Heart left ventricle (tissue), 16 donors: ENCODE results near the gene S100B. TPM values are rescaled to one million over a fixed set of nuclear protein-coding genes. Genes with fewer than 3 reads are reported as not detected.

Experiments used
- ATAC-seq, 4 donors: fragments of 200-7000 bp; cut with Tn5 transposase; one replicate each; pipeline ENCODE4 v1.9.1; 2020 to 2022; ENCODE audit warnings: moderate library complexity in 4 of 4, mild to moderate bottlenecking in 3 of 4, moderate number of reproducible peaks in 1 of 4
- DNase-seq, 5 donors: peaks; one replicate each; pipeline ENCODE4 v3.0.0-alpha.2; 2020
- H3K27ac ChIP-seq, 12 donors: fragments of 200-600 bp; sonication (generic) in 4 of 12; one replicate each; pipeline versions ENCODE4 v1.5.0 to v1.8.0; 2016 to 2022; ENCODE audit warnings: mild to moderate bottlenecking in 2 of 12
- H3K27me3 ChIP-seq, 9 donors: fragments of 200-600 bp; sonication (generic) in 2 of 9; one replicate each; pipeline versions ENCODE4 v1.5.1 to v1.8.0; 2016 to 2022; ENCODE audit warnings: mild to moderate bottlenecking in 3 of 9
- H3K36me3 ChIP-seq, 9 donors: fragments of 200-600 bp; sonication (generic) in 2 of 9; one replicate each; pipeline versions ENCODE4 v1.5.0 to v1.8.0; 2018 to 2022; ENCODE audit warnings: mild to moderate bottlenecking in 2 of 9
- H3K4me1 ChIP-seq, 12 donors: fragments of 200-600 bp; sonication (generic) in 4 of 12; one replicate each; pipeline versions ENCODE4 v1.5.0 to v1.8.0; 2016 to 2022; ENCODE audit warnings: mild to moderate bottlenecking in 3 of 12
- H3K4me3 ChIP-seq, 12 donors: fragments of 200-600 bp; sonication (generic) in 4 of 12; one replicate each; pipeline versions ENCODE4 v1.5.0 to v1.8.0; 2017 to 2022; ENCODE audit warnings: mild to moderate bottlenecking in 9 of 12, moderate library complexity in 4 of 12
- H3K9me3 ChIP-seq, 12 donors: fragments of 200-600 bp; sonication (generic) in 4 of 12; one replicate each; pipeline versions ENCODE4 v1.5.0 to v1.8.0; 2016 to 2022; ENCODE audit warnings: mild to moderate bottlenecking in 1 of 12
- CTCF ChIP-seq, 12 donors: fragments of 200-600 bp; sonication (generic) in 4 of 12; IDR thresholded peaks; one replicate each; pipeline versions ENCODE4 v1.5.0 to v1.8.0; 2018 to 2022; ENCODE audit warnings: antibody characterized with exemption in 12 of 12, mild to moderate bottlenecking in 5 of 12
- POLR2A ChIP-seq, 2 donors: fragments of 450-650 bp; IDR thresholded peaks; one replicate each; pipeline ENCODE4 v1.6.1; 2017; ENCODE audit warnings: antibody characterized with exemption in 2 of 2, mild to moderate bottlenecking in 2 of 2, moderate library complexity in 2 of 2
- WGBS, 4 donors: extraction: QIAGEN DNeasy Blood & Tissue Kit in 2 of 4; methylation state at CpG; one replicate each; pipeline versions ENCODE4 v1.1.5 to v1.1.7; 2013 to 2018; 5-methylcytosine and 5-hydroxymethylcytosine counted together
- intact Hi-C, 10 donors: fragments of 100-400 bp; cut with DNase I; formaldehyde crosslinking; loops; one replicate each; pipeline versions ENCODE4 v1.11.1 to v1.14.2; 2022
- long read RNA-seq, 3 donors: library from polyadenylated mRNA; unstranded; transcript quantifications; one replicate each; pipeline ENCODE4 v2.0.0, GENCODE V29; 2020 to 2021
- polyA plus RNA-seq, 2 donors: library from polyadenylated mRNA; stranded (reverse); fragments of 200-250 nt; gene quantifications; one replicate each; pipeline ENCODE4 v1.2.3, GENCODE V29; 2013
- total RNA-seq, 9 donors: library from RNA; depleted of rRNA in 2 of 9; stranded (reverse); fragments of >200 nt in 2 of 9; fragmentation: NEBNext Ultra II Directional in 3 of 9; extraction: Animal tissue kit (Norgen Biotek cat#: 25700) in 3 of 9; gene quantifications; one replicate each; pipeline versions ENCODE4 v1.1.0 to v1.2.4, GENCODE V29; 2016 to 2023
- donor health status: ischemic (EF 13 %, LVEDD 7.1; RV severe dilation, severe dysfunction).
- donor health status: healthy with polysubstance abuse.
- donor health status: DM: no; HTN: yes; CAD: no.
- donor health status: DM: no; HTN: no; CAD: no.
- donor health status: ischemic (EF 25% LVEDD 6.9; RV normal size, moderate dysfunction).
- donor health status: ischemic (EF 25% LVEDD 5.7; RV mildly dilated, moderate dysfunction).
- donor health status: healthy.
- donor health status: DM: yes; HTN: yes; CAD: no.
- donor health status: ischemic (EF 35%, LVEDD 5.7; RV mildly dilated, moderate dysfunction).
- donor health status: nonischemic (EF 11% LVEDD 7.7; RV severe dilation, severe dysfunction).
- donor health status: DM: yes; HTN: yes; CAD: no.
- donor health status: PGD.
- donor health status: ischemic (EF 29% LVEDD 5.4; RV normal size, mild dysfunction).
- donor health status: nonischemic (EF 23%, LVEDD 6.1; RV moderate dilation, normal function).

Gene S100B
- total RNA-seq (10 to 100 TPM in 2 of 9 donors, 1 to 10 TPM in 5, under 1 TPM in 2; 0.49 to 36.3 (median 3.3) TPM), polyA plus RNA-seq (1 to 10 TPM; 2.8 to 6.4 TPM)
- long read RNA-seq, donor 1, partial matches to known transcripts: 0 of 1 reads
- long read RNA-seq, donor 1, other reads (novel, unspliced or antisense): 0 of 1 reads
- long read RNA-seq, donor 2: 0 reads
- long read RNA-seq, donor 3, partial matches to known transcripts: 0 of 1 reads
- long read RNA-seq, donor 3, other reads (novel, unspliced or antisense): 0 of 1 reads

DNA sequence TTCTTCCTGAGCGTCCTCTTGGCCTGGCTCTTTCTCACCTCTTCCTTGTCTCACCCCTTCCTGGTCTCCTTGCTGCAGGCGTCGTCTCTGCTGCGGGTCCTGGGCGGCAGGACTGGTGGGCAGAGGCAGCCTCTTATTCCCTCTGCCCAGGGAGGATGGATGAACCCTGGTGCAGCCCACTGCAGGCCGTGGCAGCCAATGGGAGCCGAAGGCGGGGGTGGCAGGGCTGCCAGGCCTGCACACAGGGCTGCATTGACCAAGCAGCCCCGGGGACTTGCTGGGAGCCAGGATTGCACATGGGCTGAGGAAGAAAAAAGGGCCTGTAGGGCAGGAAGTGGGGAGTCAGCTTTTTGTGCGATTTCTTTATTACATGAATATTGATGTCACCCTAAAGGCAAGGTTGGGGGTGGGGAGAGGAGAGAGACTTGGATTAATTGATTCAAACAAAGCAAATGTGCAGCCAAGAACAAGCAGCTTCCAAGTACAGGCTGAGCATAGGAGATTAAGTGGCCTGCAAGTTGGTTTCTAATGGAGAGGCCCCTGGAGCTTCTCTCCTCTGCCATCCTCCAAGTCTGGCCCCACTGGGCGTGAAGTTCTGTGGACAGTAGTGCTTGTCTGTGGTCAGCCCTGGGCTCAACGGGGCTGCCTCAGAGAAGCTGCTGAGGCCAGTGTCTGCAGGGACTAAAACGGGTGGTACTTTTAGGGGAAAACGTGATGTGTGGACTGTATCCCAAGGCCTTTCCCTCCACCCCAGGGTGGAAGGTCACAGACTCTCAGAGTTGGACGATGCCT lies at the start of gene S100B:
Gene S100B (minus strand): TSS at position 108 of the 792 bp plus-strand sequence. CDS start 2,667 bp downstream, outside the sequence.
- WGBS, 4 donors: 76 to 81% (median 79%) methylated on average over 15 of the region's 15 CpGs
- no peaks in the 10 kb centered on the region for H3K36me3 ChIP-seq
- TF ChIP-seq CTCF (IDR thresholded peaks at IDR 0.05): no peak
- no peak for TF ChIP-seq POLR2A (IDR thresholded peaks at IDR 0.05)
- peaks cover 0 to 27% (median 0%) of the 10 kb centered on the region in 12 donors for H3K4me1 ChIP-seq
- no peaks in the 10 kb centered on the region for H3K9me3 ChIP-seq
- peak within 1 kb of the TSS in 2 of 12 donors; percentile 3 to 22 for H3K4me3 ChIP-seq
- H3K27me3 ChIP-seq: no peaks in the 10 kb centered on the region
- DNase-seq (no peak), ATAC-seq (peak in 2 of 4 donors; percentile 40 to 64)
- intact Hi-C loops: no loop called here
- H3K27ac ChIP-seq: peak within 1 kb of the TSS in 3 of 12 donors; percentile 13 to 83 (median 17)

DNA sequence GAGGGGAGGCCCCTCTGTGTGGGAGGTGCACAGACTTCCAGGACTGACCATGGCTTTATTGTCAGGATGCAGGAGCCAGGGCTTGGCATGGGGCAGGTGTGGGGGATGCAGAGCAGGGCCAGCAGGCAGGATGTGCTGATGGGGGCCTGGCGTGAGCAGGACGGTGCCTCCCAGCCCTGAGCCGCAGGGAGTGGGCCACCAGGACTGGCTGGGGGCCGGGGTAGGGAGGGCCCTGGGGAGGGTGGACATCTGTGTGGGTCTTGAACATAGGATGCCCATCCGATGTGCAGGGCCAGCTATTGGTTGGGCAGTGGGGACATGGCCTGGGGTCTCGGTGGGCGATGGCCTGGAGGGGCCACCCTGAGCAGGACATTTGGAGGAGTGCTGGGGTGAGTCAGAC lies 46.2 kb upstream of the S100B start:
- peaks cover 0 to 14% (median 0%) of the 10 kb centered on the region in 12 donors for H3K4me1 ChIP-seq
- 85 to 98% (median 95%) methylated on average over 7 of the region's 7 CpGs for WGBS, 4 donors
- TF ChIP-seq CTCF (IDR thresholded peaks at IDR 0.05) (no peak), POLR2A (IDR thresholded peaks at IDR 0.05) (no peak)
- peaks cover 0 to 21% (median 7%) of the 10 kb centered on the region in 12 donors for H3K9me3 ChIP-seq
- peak overlapping the region in 1 of 12 donors; percentile 49 for H3K27ac ChIP-seq
- intact Hi-C loops: no loop called here
- H3K4me3 ChIP-seq: no peak overlapping the region
- peak in 3 of 4 donors; percentile 15 to 26 (median 24) for ATAC-seq
- peaks cover 0 to 100% (median 96%) of the 10 kb centered on the region in 9 donors for H3K36me3 ChIP-seq
- DNase-seq: no peak
- no peaks in the 10 kb centered on the region for H3K27me3 ChIP-seq

- intact Hi-C loops: no loop called here
- peak; percentile 84 to 89 (median 88) for ATAC-seq
- H3K27me3 ChIP-seq: no peaks in the 10 kb centered on the region
Measured at GRCh38 chr21:46650476-46651098, 45.7 kb upstream of the S100B start.

More at GRCh38 chr21:46650476-46651098, 45.7 kb upstream of the S100B start:
- WGBS, 4 donors: 56 to 70% (median 64%) methylated on average over 14 of the region's 14 CpGs
- no peak overlapping the region for H3K4me3 ChIP-seq
- H3K36me3 ChIP-seq: peaks cover 0 to 100% (median 98%) of the 10 kb centered on the region in 9 donors
- peak in 2 of 5 donors; percentile 54 to 69 for DNase-seq
- TF ChIP-seq CTCF (IDR thresholded peaks at IDR 0.05) (no peak), POLR2A (IDR thresholded peaks at IDR 0.05) (no peak)
- peaks cover 0 to 18% (median 7%) of the 10 kb centered on the region in 12 donors for H3K9me3 ChIP-seq
- H3K27ac ChIP-seq: peak overlapping the region in 1 of 12 donors; percentile 49
- peaks cover 0 to 14% (median 0%) of the 10 kb centered on the region in 12 donors for H3K4me1 ChIP-seq
